ENCODE data around the gene MACO1. TPM values are rescaled to one million over a fixed set of nuclear protein-coding genes. Genes with fewer than 3 reads are reported as not detected.

Gene MACO1
- total and polyA plus RNA-seq, 9 of the 15 experiments (the other 6 are each of a cell fraction or from before 2014, with no cell fraction given): 4.6 to 28.4 (median 21.7) TPM

GRCh38 chr1:25485536-25486411, 55.1 kb downstream of the MACO1 start (continued):
- TF ChIP-seq CTCF (IDR thresholded peaks at IDR 0.05 in 2 of 3, conservative IDR thresholded peaks at IDR 0.05 in 1 of 3; ENCODE audit: insufficient read depth in 2 of 3, low read depth in 1 of 3, low read length in 3 of 3) (no peak), ZNF76 (CRISPR knock-in tag; IDR thresholded peaks at IDR 0.05; ENCODE audit: borderline replicate concordance) (0 out of 2 replicates have a peak, but pooled peaks have one; percentile 29), ZEB2 (IDR thresholded peaks at IDR 0.05) (0 out of 2 replicates have a peak, but pooled peaks have one; percentile 11), MNT (conservative IDR thresholded peaks at IDR 0.05) (no peak)

GRCh38 chr1:25486602-25487001, 55.9 kb downstream of the MACO1 start:
- POLR2A ChIA-PET: interaction anchor here (1.2 to 2.8 kb wide), 4 partner anchors 10 to 18 kb away, joined by 4 to 10 read pairs (median 6); no protein-coding TSS in a partner anchor
- no peaks in the 10 kb centered on the region for H3K27me3 ChIP-seq (ENCODE audit: control insufficient read depth in 2 of 2, insufficient read depth in 2 of 2, low read length in 2 of 2)
- H3K4me2 ChIP-seq (ENCODE audit: insufficient read depth, low read length): no peak overlapping the region
- FAIRE-seq: peak; percentile 26
- H3K9ac ChIP-seq (ENCODE audit: insufficient read depth in 1 of 2, low read depth in 2 of 2, low read length in 2 of 2): no peak overlapping the region
- no TSS peak for BruUV-seq (replicated peaks)
- CTCF ChIA-PET (ENCODE audit: low intra/inter-chr PET ratio): no interaction called here
- H3K4me3 ChIP-seq: no peak overlapping the region
- in situ Hi-C loops (cut with MboI): no loop called here
- no peaks in the 10 kb centered on the region for H4K20me1 ChIP-seq (replicated peaks; ENCODE audit: control insufficient read depth, insufficient read depth, low read length)
- H3K36me3 ChIP-seq (ENCODE audit: control insufficient read depth, insufficient read depth, low read length): peaks cover 81% of the 10 kb centered on the region
- peaks cover 7 to 21% of the 10 kb centered on the region in 2 experiments; a peak in 3 of 5 replicates for H3K4me1 ChIP-seq (replicated peaks in 1 of 2; ENCODE audit: control insufficient read depth in 2 of 2, insufficient read depth in 2 of 2, low read length in 2 of 2)
- H3K27ac ChIP-seq (ENCODE audit: extremely low read depth, low read depth, low read length): no peak overlapping the region
- H3K79me2 ChIP-seq (ENCODE audit: control insufficient read depth, insufficient read depth, low read length): peaks cover 25% of the 10 kb centered on the region
- intact Hi-C loops (cut with micrococcal nuclease): no loop called here
- H2AFZ ChIP-seq (ENCODE audit: low read depth, low read length): no peak overlapping the region
- no peak for DNase-seq (ENCODE audit: extremely low read depth in 1 of 4, low spot score in 3 of 4)
- TF ChIP-seq RAD21 (CRISPR knock-in tag; conservative IDR thresholded peaks at IDR 0.05 in 1 of 2, IDR thresholded peaks at IDR 0.05 in 1 of 2): peak in 1 of 2 experiments; percentile 16; a peak in 1 of 4 replicates
- no peak for TF ChIP-seq SIN3B (IDR thresholded peaks at IDR 0.05; ENCODE audit: low read depth)
- peak; percentile 16 to 39 (median 22); a peak in 4 of 6 replicates for TF ChIP-seq CTCF (IDR thresholded peaks at IDR 0.05 in 2 of 3, conservative IDR thresholded peaks at IDR 0.05 in 1 of 3; ENCODE audit: insufficient read depth in 2 of 3, low read depth in 1 of 3, low read length in 3 of 3)
- TF ChIP-seq PHF20 (IDR thresholded peaks at IDR 0.05; ENCODE audit: partially characterized antibody): no peak
- no peak for TF ChIP-seq TRIM24 (IDR thresholded peaks at IDR 0.05)
- no peak for TF ChIP-seq MCM7 (IDR thresholded peaks at IDR 0.05)
- ATAC-seq: peak; percentile 67
- H3K9me1 ChIP-seq (ENCODE audit: control insufficient read depth, insufficient read depth, low read length): no peaks in the 10 kb centered on the region
- WGBS (ENCODE audit: insufficient coverage, low coverage, missing lambda C conversion rate): 96% methylated on average over 1 of the region's 1 CpG
- H3K9me3 ChIP-seq (replicated peaks; ENCODE audit: control insufficient read depth, insufficient read depth, low read depth, low read length): no peaks in the 10 kb centered on the region

Data from K562 (cell line).